NAMALWA (cell line): ENCODE results near the gene E4F1.
"Not testable (repeated sequence)": the region's sequence is repeated elsewhere in the genome, so short reads cannot be mapped to it uniquely, and the experiment has no call there.

Experiments
- DNase-seq: peaks from one replicate; pipeline ENCODE4 v3.0.0-alpha.2; 2015; ENCODE audit warnings: low spot score

The E4F1 gene

DNA sequence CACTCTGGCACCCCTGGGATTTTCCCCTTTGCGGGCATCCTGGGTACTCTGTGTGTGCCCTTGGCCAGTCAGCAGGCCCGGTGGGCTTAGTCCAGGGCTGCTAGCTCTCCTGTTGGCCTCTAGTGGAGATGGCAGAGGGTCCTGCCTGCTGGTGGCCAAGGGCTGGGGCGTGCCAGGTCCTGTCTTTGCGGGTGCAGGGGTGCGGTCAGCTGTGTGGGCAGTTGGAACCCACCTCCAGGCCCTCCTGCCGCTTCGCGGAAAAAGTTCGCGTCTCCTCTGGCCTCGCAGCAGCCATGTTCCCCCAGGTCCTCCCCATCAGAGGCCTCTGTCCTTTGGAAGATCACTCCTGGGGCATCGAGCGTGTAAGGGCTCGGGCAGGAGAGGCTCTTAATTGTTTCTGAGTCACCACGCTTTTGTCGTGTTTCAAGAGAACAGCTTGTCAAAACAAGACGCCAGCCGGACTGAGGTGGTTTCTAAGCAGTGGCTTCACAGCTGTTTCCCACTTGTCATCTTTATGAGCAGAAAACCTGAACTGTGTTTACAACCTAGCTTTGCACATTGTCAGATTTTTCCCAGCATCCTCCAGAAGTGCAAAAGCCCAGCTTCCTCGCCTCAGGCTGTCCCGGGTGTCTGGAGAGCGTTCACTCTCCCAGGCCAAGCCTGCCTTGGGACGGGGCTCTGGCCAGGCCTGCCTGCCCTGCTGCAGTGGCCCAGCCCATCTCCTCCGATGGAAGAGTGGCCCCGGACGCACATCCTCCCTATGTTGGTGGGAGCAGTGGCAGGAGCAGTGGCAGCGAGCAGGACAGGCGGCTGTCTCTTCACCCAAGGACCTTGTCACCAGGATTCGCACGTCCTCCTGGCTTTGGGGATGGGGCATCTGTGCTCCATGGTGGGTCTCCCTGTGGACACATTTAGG lies 7.9 kb downstream of the E4F1 start:
- DNase-seq, result no peak

DNA sequence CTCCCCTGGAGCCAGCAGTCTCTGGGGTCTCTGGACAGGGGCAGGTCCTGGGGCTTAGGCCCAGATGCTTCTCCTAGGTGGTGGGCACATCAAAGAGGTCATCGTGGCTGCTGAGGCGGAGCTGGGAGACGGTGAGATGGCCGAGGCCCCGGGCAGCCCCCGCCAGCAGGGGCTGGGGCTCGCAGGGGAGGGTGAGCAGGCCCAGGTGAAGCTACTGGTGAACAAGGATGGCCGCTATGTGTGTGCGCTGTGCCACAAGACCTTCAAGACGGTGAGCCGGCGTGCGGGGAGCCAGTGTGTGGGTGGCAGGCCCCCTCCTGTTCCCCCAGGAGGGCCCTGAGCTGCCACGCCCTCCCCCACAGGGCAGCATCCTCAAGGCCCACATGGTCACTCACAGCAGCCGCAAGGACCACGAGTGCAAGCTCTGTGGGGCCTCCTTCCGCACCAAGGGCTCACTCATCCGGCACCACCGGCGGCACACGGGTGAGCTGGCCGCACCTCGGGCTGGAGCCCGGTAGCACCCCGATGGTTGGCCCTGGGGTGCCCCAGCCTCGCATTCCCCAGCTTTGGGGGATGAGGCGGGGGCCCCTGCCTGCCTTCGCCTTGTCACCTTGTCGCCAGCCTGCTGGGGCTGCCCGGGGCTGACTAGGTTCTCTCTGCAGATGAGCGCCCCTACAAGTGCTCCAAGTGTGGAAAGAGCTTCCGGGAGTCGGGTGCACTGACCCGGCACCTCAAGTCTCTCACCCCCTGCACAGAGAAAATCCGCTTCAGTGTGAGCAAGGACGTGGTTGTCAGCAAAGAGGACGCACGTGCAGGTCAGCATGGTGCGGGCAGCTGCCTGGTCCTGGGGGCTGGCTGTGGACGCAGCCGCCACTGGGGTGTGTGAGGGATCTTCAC lies 9.0 kb downstream of the E4F1 start:
- DNase-seq, result no peak

DNA sequence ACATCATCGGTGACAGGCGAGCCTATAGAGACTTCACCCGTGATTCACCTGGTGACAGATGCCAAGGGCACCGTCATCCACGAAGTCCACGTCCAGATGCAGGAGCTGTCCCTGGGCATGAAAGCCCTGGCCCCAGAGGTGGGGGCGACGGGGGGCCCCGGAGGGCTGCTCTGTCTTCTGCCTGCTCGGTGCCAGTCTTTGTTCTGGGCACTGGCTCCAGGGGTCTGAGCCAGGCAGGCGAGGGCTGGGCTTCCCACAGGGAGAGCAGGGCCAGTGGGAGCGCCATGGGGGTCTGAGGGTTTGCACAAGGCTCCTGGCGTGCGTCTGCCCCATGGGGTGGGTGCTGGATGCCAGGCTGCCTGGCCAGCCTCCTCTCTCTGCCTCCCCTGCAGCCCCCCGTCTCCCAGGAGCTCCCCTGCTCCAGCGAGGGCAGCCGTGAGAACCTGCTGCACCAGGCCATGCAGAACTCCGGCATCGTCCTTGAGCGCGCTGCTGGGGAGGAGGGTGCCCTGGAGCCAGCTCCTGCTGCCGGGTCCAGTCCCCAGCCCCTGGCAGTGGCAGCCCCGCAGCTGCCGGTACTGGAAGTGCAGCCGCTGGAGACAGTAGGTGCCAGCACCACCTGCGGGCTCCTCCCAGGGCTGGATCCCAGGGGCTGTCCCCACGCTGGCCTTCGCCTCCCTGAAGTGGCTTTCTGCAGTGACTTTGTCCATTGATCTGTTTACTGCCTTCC lies 9.8 kb downstream of the E4F1 start:
- DNase-seq, result no peak

GRCh38 chr16:2233872-2234812 lies 10.8 kb downstream of the E4F1 start:
- DNase-seq, result peak; percentile 73

DNA sequence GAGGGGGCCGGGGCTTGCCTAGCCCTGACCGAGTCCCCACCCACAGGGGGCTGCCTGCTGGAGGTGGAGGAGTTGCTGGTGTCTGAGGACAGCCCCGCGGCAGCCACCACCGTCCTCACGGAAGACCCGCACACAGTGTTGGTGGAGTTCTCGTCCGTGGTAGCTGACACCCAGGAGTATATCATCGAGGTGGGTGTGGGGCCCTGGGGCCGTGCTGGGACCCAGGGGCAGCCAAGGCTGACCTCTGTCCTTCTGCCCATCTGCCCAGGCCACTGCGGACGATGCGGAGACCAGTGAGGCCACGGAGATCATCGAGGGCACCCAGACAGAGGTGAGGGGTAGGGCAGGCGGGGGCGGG lies 11.4 kb downstream of the E4F1 start:
- DNase-seq, result no peak

DNA sequence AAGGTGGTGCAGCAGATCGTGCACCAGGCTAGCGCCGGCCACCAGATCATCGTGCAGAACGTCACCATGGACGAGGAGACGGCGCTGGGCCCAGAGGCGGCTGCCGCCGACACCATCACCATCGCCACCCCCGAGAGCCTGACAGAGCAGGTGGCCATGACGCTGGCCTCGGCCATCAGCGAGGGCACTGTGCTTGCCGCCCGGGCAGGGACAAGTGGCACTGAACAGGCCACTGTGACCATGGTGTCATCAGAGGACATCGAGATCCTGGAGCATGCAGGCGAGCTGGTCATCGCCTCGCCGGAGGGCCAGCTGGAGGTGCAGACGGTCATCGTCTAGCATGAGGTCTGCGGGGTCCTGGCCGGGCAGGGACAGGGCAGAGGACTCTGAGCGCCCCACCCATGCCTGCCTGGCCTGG lies 11.9 kb downstream of the E4F1 start:
- DNase-seq, result no peak

GRCh38 chr16:2235695-2236336 lies 12.4 kb downstream of the E4F1 start:
- DNase-seq, result no peak

DNA sequence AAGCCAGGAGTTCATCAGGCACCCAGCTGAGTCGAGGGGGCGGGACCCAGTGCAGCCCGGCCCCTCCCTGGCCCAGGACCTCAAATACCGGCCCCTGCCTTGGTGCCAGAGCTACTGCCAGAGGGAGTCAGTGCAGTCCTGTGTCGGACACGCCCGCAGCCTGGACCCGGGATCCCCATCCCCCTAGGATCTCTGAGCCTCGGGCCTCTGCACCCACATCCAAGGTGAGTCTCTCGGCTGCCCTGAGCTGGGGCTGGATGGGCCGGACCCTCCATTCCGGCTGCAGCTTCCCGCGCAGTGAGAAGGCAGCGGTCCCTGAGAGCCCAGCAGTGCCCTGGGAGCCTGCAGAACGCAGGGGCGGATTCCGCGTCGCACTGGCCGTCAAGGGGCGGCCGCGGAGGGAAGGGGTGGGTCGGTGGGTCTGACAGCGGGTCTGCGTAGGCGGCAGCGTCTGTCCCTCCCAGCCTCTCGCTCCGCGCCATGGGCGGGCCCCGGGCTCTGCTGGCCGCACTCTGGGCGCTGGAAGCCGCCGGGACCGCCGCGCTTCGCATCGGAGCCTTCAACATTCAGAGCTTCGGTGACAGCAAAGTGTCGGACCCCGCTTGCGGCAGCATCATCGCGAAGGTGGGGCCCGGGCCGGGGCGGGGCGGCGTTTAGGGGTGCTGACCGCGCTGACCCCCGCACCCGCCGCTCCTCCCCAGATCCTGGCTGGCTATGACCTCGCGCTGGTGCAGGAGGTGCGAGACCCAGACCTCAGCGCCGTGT lies 13.1 kb downstream of the E4F1 start, which contains the start of gene DNASE1L2:
Gene DNASE1L2 (plus strand): TSS at position 108 of the 765 bp plus-strand sequence. CDS start 373 bp downstream, at position 481.
- DNase-seq, result no peak

DNA sequence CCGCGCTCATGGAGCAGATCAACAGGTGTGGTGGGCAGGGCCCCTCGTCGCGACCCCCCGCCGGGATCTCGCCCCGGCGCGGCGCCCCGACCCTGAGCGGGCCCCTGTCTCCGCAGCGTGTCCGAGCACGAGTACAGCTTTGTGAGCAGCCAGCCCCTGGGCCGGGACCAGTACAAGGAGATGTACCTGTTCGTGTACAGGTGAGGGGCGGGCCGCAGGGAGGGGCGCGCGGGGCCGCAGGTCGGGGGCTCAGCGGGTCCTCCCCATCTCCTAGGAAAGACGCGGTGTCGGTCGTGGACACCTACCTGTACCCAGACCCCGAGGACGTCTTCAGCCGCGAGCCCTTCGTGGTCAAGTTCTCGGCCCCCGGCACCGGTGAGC lies 13.7 kb downstream of the E4F1 start:
- no peak for DNase-seq

GRCh38 chr16:2237493-2238149 lies 14.2 kb downstream of the E4F1 start:
- DNase-seq, result no peak

- DNase-seq, result no peak
These were observed 14.9 kb downstream of the E4F1 start for GRCh38 chr16:2238150-2238837.

- no peak for DNase-seq
These were observed 15.7 kb downstream of the E4F1 start for GRCh38 chr16:2238838-2239675.

DNA sequence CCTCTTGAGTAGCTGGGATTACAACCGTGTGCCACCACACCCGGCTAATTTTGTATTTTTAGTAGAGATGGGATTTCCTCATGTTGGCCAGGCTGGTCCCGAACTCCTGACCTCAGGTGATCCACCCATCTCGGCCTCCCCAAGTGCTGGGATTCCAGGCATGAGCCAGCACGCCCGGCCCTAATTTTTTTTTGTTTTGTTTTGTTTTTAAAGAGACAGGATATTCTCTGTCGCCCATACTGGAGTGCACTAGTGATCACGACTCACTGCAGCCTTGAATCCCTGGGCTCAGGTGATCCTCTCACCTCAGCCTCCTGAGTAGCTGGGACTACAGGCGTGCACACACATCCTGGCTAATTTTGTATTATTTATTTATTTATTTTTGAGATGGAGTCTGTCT lies 16.9 kb downstream of the E4F1 start:
- not testable (repeated sequence) for DNase-seq

- no peak for DNase-seq
These were observed 19.2 kb downstream of the E4F1 start for GRCh38 chr16:2242598-2242997.

- no peak for DNase-seq
These were observed 19.7 kb downstream of the E4F1 start for GRCh38 chr16:2243031-2243528.

DNA sequence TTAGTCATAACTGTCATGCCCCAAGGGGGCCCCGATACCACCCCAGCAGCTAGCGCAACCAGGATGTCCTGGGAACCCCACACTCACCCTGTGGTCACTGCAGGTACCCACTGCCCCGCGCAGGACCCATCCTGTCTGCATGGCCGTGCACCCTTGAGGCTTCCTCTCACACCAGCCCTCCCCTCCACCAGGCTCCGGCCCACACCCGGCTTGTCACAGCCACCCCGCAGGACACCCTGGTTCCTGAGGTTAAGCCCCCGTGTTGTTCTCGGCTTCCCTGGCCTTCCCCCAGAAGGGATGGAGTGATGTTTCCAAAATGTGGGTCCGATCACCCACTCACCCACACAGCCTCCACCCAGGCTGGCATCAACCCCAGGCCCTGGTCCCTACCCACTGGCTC lies 20.4 kb downstream of the E4F1 start:
- no peak for DNase-seq

DNA sequence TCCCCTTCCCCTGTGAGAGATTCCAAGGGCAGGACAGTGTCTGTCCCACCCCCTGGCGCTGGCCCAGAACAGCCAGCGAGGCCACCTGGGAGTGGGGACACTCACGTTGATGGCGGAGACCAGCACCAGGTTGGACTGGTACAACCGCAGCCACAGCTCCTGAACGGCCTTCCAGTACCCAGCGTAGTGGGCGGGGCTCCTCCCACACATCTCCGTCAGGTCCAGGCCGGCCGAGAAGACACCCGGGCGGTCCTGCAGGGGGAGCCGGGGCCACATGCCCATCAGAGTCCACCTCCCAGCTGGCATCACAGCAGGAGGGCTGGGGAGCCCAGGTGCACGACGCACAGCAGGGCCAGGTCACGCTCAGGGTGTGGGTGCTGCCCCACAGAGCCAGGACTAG lies 20.9 kb downstream of the E4F1 start:
- DNase-seq, result no peak
